ENCODE data around the gene TTC28. TPM values are rescaled to one million over a fixed set of nuclear protein-coding genes. Genes with fewer than 3 reads are reported as not detected.
"Not testable (repeated sequence)": the region's sequence is repeated elsewhere in the genome, so short reads cannot be mapped to it uniquely, and the experiment has no call there.

Gene TTC28
- polyA plus RNA-seq, 4 donors = 34.8 to 51.9 (median 36.8) TPM

DNA sequence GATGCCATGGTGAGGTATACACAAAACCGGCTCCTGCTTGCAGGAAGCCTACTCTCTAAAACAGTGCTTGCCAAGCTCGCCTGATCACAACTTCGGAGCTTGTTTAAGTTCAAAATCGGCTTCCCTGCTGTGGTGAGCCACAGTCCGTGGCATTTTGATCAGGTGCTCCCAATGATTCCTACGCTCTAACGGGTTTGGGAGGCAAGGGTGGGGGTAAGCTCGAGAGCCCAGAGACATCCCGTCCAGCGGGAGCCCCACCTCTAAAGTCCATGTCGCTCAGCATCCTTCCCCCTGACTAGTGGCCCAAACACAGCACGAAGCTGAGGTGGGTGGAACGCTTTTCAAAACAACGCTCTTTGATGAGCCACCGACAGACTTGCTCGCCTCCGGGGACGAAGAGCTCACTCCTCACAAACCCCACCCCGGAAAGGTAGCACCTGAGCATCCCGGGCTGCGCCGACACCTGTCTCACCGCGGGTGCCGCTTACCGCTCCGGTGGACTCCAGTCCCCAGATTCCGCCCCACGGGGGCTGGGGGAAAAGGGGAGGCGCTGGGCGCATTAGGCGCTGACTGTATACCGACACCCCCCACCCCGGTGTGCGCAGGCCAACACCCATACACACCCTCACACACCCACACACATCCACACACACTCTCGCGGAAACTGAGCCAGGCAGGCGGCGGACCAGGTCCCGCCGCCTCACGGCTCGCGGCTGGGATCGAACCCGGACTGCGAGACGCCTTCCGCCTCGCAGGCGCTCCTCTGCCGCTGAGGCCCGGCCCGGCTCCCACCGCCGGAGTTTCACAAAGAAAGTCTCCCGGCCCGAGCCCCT lies 646 bp downstream of the TTC28 start:
- DNase-seq (ENCODE audit: low read depth in 4 of 4, low spot score in 3 of 4) = not testable (repeated sequence)

DNA sequence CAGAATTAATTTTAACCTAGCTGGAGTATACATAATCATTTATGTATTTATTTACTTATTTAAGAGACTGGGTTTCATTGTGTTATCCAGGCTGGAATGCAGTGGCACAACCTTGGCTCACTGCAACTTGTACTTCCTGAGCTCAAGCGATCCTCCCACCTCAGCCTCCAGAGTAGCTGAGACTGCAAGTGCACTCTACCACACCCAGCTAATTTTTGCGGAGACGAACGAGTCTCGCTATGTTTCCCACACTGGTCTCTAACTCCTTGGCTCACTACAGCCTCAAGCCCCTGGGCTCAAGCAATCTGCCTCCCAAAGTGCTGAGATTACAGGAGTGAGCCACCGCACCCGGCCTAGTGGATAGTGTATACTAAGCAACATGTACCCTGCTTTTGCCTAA lies 1.5 kb downstream of the TTC28 start:
- not testable (repeated sequence) for DNase-seq (ENCODE audit: low read depth in 4 of 4, low spot score in 3 of 4)

DNA sequence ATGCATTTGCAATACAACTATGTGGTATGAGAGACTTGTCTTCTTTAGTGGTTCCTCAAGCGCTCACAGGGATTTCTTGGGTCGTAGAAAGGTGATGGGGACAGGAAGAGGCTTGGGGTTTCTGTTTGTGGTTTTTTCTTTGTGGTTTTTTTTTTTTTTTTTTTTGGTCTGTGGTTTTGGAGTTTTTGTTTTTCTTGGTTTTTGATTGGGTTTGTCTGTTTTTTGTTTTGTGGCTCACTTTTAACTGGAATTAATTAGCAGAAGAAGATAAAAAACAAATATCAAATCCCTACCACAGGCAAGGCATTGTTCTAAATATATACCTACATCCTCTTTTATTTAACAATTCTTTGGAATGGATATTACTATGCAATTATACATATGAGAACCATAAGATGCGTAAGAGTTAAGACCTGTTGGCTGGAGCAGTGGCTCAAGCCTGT lies 5.5 kb downstream of the TTC28 start:
- DNase-seq (ENCODE audit: low read depth in 4 of 4, low spot score in 3 of 4) = no peak

DNA sequence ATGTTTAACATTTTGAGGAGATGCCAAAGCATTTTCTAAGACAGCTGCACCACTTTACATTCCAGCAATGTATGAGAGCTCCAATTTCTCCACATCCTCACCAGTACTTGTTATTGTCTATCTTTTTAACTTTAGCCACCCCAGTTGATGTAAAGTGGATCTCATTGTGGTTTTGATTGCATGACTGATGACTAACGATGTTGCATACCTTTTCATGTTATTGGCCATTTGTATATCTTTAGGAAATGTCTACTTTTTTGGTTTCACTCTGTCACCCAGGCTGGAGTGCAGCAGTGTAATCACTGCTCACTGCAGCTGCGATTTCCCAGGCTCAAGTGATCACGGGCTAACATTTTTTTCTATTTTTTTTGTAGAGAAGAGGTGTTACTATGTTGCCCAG lies 8.9 kb downstream of the TTC28 start:
- no peak for DNase-seq (ENCODE audit: low read depth in 4 of 4, low spot score in 3 of 4)

DNA sequence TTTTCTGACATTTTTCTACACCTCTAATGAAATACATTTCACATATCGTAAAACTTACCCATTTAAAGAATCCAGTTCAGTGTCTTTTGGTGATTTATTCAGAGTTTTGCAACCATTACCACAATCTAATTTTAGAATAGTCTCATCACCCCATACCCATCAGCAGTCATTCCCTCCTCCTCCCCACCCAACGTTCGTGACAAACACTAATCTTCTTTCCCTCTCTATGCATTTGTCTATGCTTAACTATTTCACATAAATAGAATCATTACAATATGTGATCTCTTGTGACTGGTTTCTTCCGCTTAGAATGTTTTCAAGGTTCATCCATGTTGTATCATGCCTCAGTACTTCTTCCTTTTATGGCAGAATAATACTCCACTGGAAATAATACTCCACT lies 9.5 kb downstream of the TTC28 start:
- no peak for DNase-seq (ENCODE audit: low read depth in 4 of 4, low spot score in 3 of 4)

DNA sequence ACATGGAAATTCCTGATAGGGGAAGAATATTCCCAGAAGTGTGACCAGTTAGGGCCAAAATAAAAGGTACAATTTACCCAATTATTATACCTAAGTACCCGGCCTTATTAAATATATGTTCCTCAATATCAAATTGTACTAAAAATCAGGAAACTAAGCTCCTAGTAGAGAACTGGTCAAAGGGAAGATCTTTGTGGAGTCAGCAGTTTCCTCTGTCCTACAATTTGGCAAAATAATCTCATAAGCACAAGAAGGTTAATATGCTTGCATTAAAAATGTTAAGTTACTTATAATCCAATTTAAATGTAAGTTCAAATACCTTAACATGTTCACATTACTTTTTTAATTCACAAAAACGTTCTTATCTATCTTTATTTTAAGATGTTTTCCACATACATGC lies 10.3 kb downstream of the TTC28 start:
- DNase-seq (ENCODE audit: low read depth in 4 of 4, low spot score in 3 of 4) = no peak

DNA sequence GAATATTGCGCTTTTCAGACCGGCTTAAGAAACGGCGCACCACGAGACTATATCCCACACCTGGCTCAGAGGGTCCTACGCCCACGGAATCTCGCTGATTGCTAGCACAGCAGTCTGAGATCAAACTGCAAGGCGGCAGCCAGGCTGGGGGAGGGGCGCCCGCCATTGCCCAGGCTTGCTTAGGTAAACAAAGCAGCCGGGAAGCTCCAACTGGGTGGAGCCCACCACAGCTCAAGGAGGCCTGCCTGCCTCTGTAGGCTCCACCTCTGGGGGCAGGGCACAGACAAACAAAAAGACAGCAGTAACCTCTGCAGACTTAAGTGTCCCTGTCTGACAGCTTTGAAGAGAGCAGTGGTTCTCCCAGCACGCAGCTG lies 16.1 kb downstream of the TTC28 start:
- DNase-seq (ENCODE audit: low read depth in 4 of 4, low spot score in 3 of 4) = not testable (repeated sequence)

DNA sequence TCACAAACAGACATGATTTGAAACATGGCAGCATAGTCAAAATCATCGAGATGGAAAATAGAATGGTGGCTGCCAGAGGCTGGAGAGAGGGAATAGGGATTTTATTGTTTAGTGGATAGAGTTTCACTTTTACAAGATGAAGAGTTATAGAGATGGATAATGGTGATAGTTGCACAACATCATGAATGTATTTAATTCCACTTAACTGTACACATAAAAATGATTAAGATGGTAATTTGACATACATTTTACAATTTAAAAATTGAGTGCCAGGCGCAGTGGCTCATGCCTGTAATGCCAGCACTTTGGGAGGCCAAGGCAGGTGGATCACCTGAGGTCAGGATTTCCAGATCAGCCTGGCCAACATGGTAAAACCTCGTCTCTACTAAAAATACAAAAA lies 21.2 kb downstream of the TTC28 start:
- DNase-seq (ENCODE audit: low read depth in 4 of 4, low spot score in 3 of 4) = no peak

DNA sequence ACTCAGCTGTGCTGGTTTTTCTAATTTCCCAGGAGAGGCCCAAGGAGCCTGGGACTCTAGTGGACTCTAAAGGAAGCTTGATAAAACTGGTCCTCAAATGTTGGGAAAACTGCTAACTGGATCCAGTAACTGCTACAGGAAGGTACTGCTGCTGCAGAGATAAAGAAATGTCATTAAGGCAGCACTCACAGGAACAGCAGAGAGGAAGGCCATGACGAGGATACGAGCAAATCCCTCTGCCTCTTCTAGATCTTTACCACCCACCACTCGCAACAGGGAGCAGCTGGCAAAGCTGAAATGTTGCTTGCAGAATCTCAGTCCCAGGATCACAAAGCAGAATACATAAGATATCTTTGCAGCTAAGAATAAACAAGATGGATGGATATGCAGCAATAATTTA lies 23.5 kb downstream of the TTC28 start:
- DNase-seq (ENCODE audit: low read depth in 4 of 4, low spot score in 3 of 4) = no peak

DNA sequence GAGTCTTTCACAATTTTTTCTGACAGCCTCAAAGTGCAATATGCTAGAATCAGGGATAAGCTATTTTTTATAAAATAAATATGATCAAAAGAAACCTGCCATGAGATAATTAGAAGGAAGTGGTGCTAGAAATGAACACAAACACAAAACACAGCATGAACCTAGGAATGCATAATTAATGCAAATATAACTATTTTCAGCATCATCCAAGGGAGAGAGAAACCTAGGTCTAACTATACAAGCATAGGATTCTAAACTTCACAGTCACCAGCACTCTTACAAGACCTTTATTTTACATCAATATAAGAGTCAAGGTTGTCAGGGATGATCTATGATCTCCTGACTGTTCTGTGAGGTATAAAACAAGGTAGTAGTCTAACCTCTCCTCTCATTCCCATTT lies 29.2 kb downstream of the TTC28 start:
- no peak for DNase-seq (ENCODE audit: low read depth in 4 of 4, low spot score in 3 of 4)

DNA sequence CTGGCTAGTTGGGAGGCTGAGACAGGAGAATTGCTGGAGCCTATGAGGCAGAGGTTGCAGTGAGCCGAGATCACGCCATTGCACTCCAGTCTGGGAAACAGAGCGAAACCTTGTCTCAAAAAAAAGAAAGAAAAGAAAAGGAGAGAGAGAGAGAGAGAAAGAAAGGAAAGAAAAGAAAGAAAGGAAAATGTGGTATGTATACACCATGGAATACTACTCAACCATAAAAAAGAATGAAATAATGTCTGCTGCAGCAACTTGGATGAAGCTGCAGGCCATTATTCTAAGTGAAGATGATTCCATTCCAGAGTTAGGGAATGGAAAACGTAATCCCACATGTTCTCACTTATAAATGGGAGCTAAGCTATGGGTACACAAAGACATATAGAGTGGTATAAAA lies 30.8 kb downstream of the TTC28 start:
- no peak for DNase-seq (ENCODE audit: low read depth in 4 of 4, low spot score in 3 of 4)

DNA sequence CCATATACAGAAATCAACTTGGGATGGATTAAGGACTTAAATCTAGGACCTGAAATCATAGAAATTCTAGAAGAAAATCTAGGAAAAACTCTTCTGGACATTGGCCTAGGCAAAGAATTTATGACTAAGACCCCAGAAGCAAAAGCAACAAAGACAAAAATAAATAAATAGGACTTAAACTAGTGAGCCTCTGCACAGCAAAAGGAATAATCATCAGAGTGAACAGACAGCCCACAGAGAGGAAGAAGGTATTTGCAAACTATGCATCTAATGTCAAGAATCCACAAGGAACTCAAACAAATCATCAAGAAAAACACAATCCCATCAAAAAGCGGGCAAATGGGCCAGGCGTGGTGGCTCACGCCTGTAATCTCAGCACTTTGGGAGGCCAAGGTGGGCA lies 32.4 kb downstream of the TTC28 start:
- DNase-seq (ENCODE audit: low read depth in 4 of 4, low spot score in 3 of 4) = no peak

DNA sequence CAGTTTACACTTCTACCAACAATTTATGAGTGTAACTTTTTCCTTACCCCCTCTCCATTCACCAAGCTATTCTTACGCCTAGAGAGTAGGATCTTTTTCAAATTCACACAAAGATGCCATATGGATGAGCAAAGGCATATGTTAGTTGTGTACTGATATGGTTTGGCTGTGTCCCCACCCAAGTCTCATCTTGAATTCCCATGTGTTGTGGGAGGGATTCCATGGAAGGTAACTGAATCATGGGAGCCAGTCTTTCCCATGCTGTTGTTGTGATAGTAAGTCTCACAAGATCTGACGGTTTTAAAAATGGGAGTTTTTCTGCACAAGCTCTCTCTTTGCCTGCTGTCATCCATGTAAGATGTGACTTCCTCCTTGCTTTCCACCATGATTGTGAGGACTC lies 40.3 kb downstream of the TTC28 start:
- no peak for DNase-seq (ENCODE audit: low read depth in 4 of 4, low spot score in 3 of 4)

DNA sequence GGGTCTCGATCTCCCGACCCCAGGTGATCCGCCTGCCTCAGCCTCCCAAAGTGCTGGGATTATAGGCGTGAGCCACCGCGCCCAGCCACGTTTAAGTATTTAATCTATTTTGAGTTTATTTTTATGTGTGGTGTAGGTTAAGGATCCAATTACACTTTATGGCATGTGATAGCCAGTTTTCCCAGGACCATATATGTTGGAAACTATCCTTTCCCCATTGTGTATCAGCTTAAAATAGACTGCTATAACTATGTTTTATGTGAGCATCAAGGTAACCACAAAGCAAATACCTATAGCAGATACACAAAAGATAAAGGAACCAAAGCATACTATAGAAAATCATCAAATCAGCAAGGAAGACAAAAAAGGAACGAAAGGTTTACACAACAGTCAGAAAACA lies 42.4 kb downstream of the TTC28 start:
- no peak for DNase-seq (ENCODE audit: low read depth in 4 of 4, low spot score in 3 of 4)

DNA sequence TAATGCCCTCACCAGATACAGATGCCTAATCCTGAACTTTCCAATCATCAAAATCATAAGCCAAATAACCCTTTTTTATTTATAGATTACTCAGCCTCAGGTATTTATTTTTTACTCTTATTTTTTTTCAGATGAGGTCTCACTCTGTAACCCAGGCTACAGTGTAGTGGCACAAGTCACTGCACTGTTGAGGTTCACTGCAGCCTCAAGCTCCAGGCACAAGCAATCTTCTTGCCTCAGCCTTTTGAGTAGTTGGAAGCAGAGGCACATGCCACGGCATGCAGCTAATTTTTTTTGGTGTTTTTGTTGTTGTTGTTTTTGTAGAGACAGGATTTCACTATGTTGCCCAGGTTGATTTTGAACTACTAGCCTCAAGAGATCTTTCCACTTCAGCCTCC lies 49.5 kb downstream of the TTC28 start:
- DNase-seq (ENCODE audit: low read depth in 4 of 4, low spot score in 3 of 4) = no peak

DNA sequence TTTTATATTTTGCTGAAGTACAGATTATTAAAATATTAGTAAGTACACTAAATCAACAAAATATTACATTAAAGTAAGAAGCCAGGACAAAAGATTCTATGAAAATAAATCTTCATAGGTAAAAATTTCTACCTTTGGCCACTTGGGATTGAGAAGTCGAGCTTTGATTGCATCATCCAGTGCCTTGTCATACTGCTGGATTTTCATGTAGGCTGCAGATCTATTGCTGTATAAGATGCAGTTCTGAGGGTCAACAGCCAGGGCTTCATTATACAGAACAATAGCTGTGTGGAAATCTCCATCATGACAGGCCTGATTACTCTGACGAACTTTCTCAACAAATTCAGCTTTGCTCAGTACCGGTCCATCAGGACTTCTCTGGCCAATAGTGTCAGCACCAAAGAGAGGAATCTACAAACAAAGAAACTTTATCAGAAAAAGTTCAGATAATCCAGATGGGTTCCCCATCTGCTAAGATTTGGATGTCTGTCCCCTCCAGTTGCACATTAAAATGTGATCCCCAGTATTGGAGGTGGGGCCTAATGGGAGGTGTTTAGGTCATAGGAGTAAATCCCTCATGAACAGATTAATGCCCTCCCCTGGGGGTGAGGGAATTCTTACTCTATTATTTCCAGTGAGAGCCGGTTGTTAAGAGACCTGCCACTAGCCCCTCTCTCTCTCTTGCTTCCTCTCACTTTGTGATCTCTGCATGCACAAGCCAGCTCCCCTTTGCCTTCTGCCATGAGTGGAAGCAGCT lies 50.0 kb downstream of the TTC28 start:
- DNase-seq (ENCODE audit: low read depth in 4 of 4, low spot score in 3 of 4) = no peak

DNA sequence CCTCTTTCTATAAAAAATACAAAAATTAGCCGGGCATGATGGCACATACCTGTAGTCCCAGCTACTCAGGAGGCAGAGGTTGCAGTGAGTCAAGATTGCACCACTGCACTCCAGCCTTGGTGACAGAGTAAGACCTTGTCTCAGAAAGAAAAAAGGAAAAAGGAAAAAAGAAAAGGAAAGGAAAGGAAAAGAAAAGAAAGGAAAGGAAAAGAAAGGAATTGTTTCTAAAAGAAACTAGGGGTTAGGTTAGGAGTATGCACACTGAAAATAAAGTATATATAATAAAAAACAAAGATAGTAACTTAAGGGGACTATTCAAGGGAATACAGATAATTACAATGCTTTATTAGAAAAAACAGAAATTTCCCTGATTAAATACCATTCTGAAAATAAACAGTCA lies 50.9 kb downstream of the TTC28 start:
- DNase-seq (ENCODE audit: low read depth in 4 of 4, low spot score in 3 of 4) = no peak

DNA sequence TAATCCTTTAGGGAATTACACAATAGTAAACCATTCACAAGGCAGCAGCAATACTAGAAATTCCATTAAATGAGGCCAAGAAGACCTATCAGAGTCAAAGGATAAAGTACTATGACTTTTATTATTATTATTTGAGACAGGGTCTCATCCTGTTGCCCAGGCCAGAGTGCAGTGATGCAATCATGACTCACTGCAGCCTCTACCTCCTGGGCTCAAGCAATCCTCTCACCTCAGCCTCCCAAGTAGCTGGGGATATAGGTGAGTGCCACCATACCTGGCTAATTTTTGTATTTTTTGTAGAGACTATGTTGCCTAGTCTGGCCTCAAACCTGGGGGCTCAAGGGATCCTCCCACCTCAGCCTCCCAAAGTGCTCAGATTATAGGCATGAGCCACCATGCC lies 51.8 kb downstream of the TTC28 start:
- DNase-seq (ENCODE audit: low read depth in 4 of 4, low spot score in 3 of 4) = no peak

DNA sequence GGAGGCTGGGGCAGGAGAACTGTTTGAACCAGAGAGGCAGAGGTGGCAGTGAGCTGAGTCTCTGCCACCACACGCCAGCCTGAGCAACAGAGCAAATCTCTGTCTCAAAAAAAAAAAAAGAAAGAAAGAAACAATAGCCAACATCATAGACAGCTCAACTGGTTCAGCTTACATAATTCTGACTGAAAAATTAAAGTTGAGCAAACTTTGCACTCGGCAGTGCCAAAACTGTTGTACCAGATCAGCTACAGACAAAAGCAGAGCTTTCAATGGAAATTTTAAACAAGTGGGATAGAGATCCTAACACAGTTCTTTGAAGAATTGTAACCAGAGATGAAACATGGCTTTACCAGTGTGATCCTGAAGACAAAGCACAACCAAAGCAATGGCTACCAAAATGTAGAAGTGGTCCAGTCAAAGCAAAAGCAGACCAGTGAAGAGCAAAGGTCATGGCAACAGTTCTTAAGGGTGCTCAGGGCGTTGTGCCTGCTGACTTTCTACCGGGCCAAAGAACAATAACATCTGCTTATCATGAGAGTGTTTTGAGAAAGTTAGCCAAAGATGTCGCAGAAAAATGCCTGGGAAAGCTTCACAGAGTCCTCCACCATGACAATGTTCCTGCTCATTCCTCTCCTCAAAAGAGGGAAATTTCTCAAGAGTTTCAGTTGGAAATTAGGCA lies 59.3 kb downstream of the TTC28 start:
- no peak for DNase-seq (ENCODE audit: low read depth in 4 of 4, low spot score in 3 of 4)

DNA sequence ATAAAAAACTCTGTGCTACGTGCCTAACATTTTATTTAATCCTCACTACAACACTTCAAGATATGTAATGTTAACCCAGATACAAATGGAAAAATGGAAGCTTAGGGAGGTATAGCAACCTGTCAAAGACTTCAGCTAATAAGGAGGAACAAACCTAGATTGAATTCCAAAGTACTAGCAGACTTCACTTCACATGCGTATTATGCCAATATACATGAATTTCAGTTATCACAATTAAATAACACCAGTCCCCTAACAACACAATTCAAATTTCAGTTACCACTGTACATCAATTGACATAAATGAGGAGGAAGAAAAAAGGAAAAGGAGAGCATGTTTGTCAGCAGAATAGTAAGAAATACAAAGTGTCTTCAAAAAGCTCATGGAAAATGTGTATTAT lies 60.4 kb downstream of the TTC28 start:
- no peak for DNase-seq (ENCODE audit: low read depth in 4 of 4, low spot score in 3 of 4)

DNA sequence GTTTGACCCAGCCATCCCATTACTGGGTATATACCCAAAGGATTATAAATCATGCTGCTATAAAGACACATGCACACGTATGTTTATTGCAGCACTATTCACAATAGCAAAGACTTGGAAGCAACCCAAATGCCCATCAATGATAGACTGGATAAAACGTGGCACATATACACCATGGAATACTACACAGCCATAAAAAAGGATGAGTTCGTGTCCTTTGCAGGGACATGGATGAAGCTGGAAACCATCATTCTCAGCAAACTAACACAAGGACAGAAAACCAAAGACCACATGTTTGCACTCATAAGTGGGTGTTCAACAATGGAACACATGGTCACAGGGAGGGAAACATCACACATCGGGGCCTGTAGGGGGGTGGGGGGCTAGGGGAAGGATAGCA lies 64.2 kb downstream of the TTC28 start:
- DNase-seq (ENCODE audit: low read depth in 4 of 4, low spot score in 3 of 4) = not testable (repeated sequence)

DNA sequence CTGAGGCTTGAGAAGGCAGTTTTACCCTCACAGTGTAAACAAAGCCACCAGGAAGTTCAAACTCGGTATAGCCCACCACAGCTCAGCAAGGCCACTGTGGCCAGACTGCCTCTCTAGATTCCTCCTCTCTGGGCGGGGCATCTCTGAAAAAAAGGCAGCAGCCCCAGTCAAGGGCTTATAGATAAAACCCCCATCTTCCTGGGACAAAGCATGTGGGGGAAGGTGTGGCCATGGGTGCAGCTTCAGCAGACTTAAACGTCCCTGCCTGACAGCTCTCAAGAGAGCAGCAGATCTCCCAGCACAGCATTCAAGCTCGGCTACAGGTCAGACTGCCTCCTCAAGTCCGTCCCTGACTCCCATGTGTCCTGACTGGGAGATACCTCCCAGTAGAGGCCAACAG lies 69.7 kb downstream of the TTC28 start:
- no peak for DNase-seq (ENCODE audit: low read depth in 4 of 4, low spot score in 3 of 4)

All from left renal pelvis (tissue), 4 donors.